WTC11 (cell line): ENCODE results near the gene ARAP1. TPM values are rescaled to one million over a fixed set of nuclear protein-coding genes. Genes with fewer than 3 reads are reported as not detected.

Source experiments
- ATAC-seq: fragments of 200-7000 bp; cut with Tn5 transposase; 2 replicates; pipeline ENCODE4 v1.10.0; 2021; ENCODE audit warnings: mild to moderate bottlenecking, moderate library complexity
- CTCF ChIA-PET: fragments of 300-600 bp; sonication (Branson Sonifier 250); formaldehyde crosslinking; loops from one replicate; lab custom pipeline; 2021; ENCODE audit warnings: antibody characterized with exemption; lab: Charles Lee
- POLR2A ChIA-PET: fragments of 350-600 bp; sonication (Branson Sonifier 250); formaldehyde crosslinking; loops from one replicate; lab custom pipeline; 2021; ENCODE audit warnings: antibody characterized with exemption; lab: Charles Lee
- DNase-seq: peaks from one replicate; pipeline ENCODE4 v3.0.0; 2021; ENCODE audit warnings: low spot score
- H3K27ac Mint-ChIP-seq: 2 replicates; pipeline ENCODE4 v1.8.0; 2021; ENCODE audit warnings: mixed read lengths
- H3K27me3 Mint-ChIP-seq: 2 replicates; pipeline ENCODE4 v1.8.0; 2021; ENCODE audit warnings: low read depth, mild to moderate bottlenecking, moderate library complexity, mixed read lengths
- H3K36me3 Mint-ChIP-seq: 2 replicates; pipeline ENCODE4 v1.8.0; 2021; ENCODE audit warnings: mixed read lengths
- H3K4me1 Mint-ChIP-seq: 2 replicates; pipeline ENCODE4 v1.8.0; 2022; ENCODE audit warnings: mixed read lengths
- H3K4me3 Mint-ChIP-seq: 2 replicates; pipeline ENCODE4 v1.8.0; 2021; ENCODE audit warnings: mild to moderate bottlenecking, moderate library complexity, mixed read lengths
- H3K9me3 Mint-ChIP-seq: 2 replicates; pipeline ENCODE4 v1.8.0; 2021; ENCODE audit warnings: mixed read lengths
- ATF6 ChIP-seq: sonication (generic); formaldehyde crosslinking; IDR thresholded peaks from 2 replicates; pipeline ENCODE4 v1.8.1; 2023; ENCODE audit warnings: mild to moderate bottlenecking, missing genetic modification reagents
- CDX4 ChIP-seq: fragments of 250-450 bp; sonication (Bioruptor Pico); IDR thresholded peaks from 2 replicates; pipeline ENCODE4 v1.9.0; 2021; ENCODE audit warnings: moderate library complexity, mild to moderate bottlenecking, inconsistent platforms, borderline replicate concordance
- CREM ChIP-seq: sonication (generic); formaldehyde crosslinking; IDR thresholded peaks from 2 replicates; pipeline ENCODE4 v1.8.1; 2022; ENCODE audit warnings: mild to moderate bottlenecking, missing genetic modification reagents, moderate library complexity
- CTCF ChIP-seq: fragments of 200-600 bp; IDR thresholded peaks from 2 replicates; pipeline ENCODE4 v1.8.0; 2022; ENCODE audit warnings: antibody characterized with exemption
- FOXJ3 ChIP-seq: sonication (generic); formaldehyde crosslinking; IDR thresholded peaks from 2 replicates; pipeline ENCODE4 v1.9.0; 2021; ENCODE audit warnings: missing genetic modification reagents, mild to moderate bottlenecking, borderline replicate concordance
- FOXK1 ChIP-seq: sonication (generic); formaldehyde crosslinking; IDR thresholded peaks from 2 replicates; pipeline ENCODE4 v1.8.0; 2022; ENCODE audit warnings: mild to moderate bottlenecking, moderate library complexity, missing genetic modification reagents
- MLX ChIP-seq: sonication (generic); formaldehyde crosslinking; IDR thresholded peaks from 2 replicates; pipeline ENCODE4 v1.8.1; 2023; ENCODE audit warnings: mild to moderate bottlenecking, missing genetic modification reagents, moderate library complexity
- NFE2L1 ChIP-seq: sonication (generic); formaldehyde crosslinking; IDR thresholded peaks from 2 replicates; pipeline ENCODE4 v1.8.1; 2023; ENCODE audit warnings: missing genetic modification reagents
- RORB ChIP-seq: fragments of 250-450 bp; sonication (Bioruptor Pico); IDR thresholded peaks from 2 replicates; pipeline ENCODE4 v1.9.0; 2021; ENCODE audit warnings: mild to moderate bottlenecking
- SMAD3 ChIP-seq: sonication (generic); formaldehyde crosslinking; IDR thresholded peaks from 2 replicates; pipeline ENCODE4 v1.8.0; 2022; ENCODE audit warnings: missing genetic modification reagents, mild to moderate bottlenecking, borderline replicate concordance
- SOX15 ChIP-seq: fragments of 250-450 bp; sonication (Bioruptor Pico); IDR thresholded peaks from 2 replicates; pipeline ENCODE4 v1.9.0; 2021; ENCODE audit warnings: mild to moderate bottlenecking
- TEAD1 ChIP-seq: sonication (generic); formaldehyde crosslinking; IDR thresholded peaks from 2 replicates; pipeline ENCODE4 v1.8.0; 2022; ENCODE audit warnings: mild to moderate bottlenecking, missing genetic modification reagents
- TP53 ChIP-seq: sonication (generic); formaldehyde crosslinking; IDR thresholded peaks from 2 replicates; pipeline ENCODE4 v1.8.1; 2023; ENCODE audit warnings: mild to moderate bottlenecking, missing genetic modification reagents
- ZBTB43 ChIP-seq: sonication (generic); formaldehyde crosslinking; IDR thresholded peaks from 2 replicates; pipeline ENCODE4 v1.8.1; 2023; ENCODE audit warnings: mild to moderate bottlenecking, missing genetic modification reagents
- ZNF423 ChIP-seq: fragments of 250-450 bp; sonication (Bioruptor Pico); IDR thresholded peaks from 2 replicates; pipeline ENCODE4 v2.1.2; 2022; ENCODE audit warnings: mild to moderate bottlenecking, moderate library complexity
- total RNA-seq: library from RNA; stranded (reverse); gene quantifications from 3 replicates; pipeline ENCODE4 v1.2.3, GENCODE V29; 2021
- TF ChIP-seq, protein P1 (sequence below): sonication (generic); formaldehyde crosslinking; IDR thresholded peaks from 2 replicates; pipeline ENCODE4 v1.8.0; 2023; ENCODE audit warnings: missing genetic modification reagents

ARAP1 gene
- total RNA-seq, 1 experiment from 2014 or later, result 98.8 TPM

GRCh38 chr11:72762641-72763304 is 10.6 kb upstream of the ARAP1 start (continued):
- TF ChIP-seq ATF6 (CRISPR knock-in tag) (no peak), ZNF423 (no peak), FOXK1 (CRISPR knock-in tag) (no peak), SMAD3 (no peak)

- Mint-ChIP-seq H3K4me1 (peaks cover 23% of the 10 kb centered on the region), H3K36me3 (peaks cover 11% of the 10 kb centered on the region)
- ATAC-seq, result no peak
These were observed 8.6 kb upstream of the ARAP1 start for GRCh38 chr11:72760539-72761405.

DNA sequence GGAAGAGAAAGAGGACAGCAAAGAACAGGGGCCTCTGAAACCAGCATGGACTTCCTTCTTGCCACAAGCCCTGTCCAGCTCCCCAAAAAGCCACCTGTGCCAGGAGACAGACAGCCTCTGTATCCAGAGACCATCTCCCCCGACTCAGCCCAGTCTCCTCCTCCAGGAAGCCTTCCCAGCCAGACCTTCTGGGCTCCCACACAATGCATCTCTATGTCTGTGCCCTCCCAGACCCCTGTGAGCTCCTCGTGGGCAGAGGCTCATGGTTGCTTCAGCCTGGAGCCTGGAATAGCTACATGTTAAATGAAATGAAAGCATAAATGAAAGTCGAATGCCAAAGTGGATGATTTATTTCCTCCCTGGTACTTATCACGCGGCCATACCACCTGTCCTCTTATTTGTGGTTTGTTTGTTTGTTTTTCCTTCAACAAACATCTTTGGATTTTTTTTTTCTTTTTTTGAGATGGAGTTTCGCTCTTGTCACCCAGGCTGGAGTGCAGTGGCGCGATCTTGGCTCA is 7.3 kb upstream of the ARAP1 start:
- Mint-ChIP-seq H3K27ac (no peak overlapping the region; the same call in 1 of the 2 replicates), H3K9me3 (no peaks in the 10 kb centered on the region), H3K27me3 (peaks cover under 1% of the 10 kb centered on the region; the same call in 1 of the 2 replicates), H3K4me3 (no peak overlapping the region), H3K4me1 (peaks cover 21% of the 10 kb centered on the region), H3K36me3 (peaks cover 11% of the 10 kb centered on the region)
- ChIA-PET CTCF (interaction anchor here (1.1 to 1.4 kb wide), 3 partner anchors 28 to 35 kb away, joined by 4 to 7 read pairs (median 5); partner anchors contain the start of gene STARD10), POLR2A (no interaction called here)
- DNase-seq (no peak), ATAC-seq (no peak)
- TF ChIP-seq RORB (CRISPR knock-in tag) (no peak), MLX (no peak)
- TF ChIP-seq, protein P1, sequence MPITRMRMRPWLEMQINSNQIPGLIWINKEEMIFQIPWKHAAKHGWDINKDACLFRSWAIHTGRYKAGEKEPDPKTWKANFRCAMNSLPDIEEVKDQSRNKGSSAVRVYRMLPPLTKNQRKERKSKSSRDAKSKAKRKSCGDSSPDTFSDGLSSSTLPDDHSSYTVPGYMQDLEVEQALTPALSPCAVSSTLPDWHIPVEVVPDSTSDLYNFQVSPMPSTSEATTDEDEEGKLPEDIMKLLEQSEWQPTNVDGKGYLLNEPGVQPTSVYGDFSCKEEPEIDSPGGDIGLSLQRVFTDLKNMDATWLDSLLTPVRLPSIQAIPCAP, result no peak

More at GRCh38 chr11:72760539-72761405, 8.6 kb upstream of the ARAP1 start:
- DNase-seq, result no peak
- TF ChIP-seq ZBTB43 (CRISPR knock-in tag), result no peak
- TF ChIP-seq TP53 (CRISPR knock-in tag), result no peak
- no peak for TF ChIP-seq CDX4 (CRISPR knock-in tag)
- TF ChIP-seq TEAD1, result no peak
- no peak for TF ChIP-seq NFE2L1 (CRISPR knock-in tag)
- TF ChIP-seq CREM, result no peak
- no peak for TF ChIP-seq FOXJ3 (CRISPR knock-in tag)
- no peak for TF ChIP-seq CTCF
- no peak for TF ChIP-seq SOX15 (CRISPR knock-in tag)
- TF ChIP-seq, all 79 proteins: peak for 0
- no peak overlapping the region for H3K27ac Mint-ChIP-seq
- CTCF ChIA-PET, result interaction anchor here (1.0 kb wide), 1 partner anchor 33 kb away, joined by 5 read pairs; the partner anchor contains the start of gene STARD10
- no peaks in the 10 kb centered on the region; the same call in 1 of the 2 replicates for H3K27me3 Mint-ChIP-seq
- no peaks in the 10 kb centered on the region for H3K9me3 Mint-ChIP-seq
- H3K4me3 Mint-ChIP-seq, result no peak overlapping the region
- POLR2A ChIA-PET, result no interaction called here
